ENCODE results near the gene GMCL2. TPM values are rescaled to one million over a fixed set of nuclear protein-coding genes. Genes with fewer than 3 reads are reported as not detected.

The GMCL2 gene
- total RNA-seq, 4 donors from 2014 or later: not detected

GRCh38 chr5:178218827-178219226 is 31.7 kb upstream of the GMCL2 start:
- H3K27me3 ChIP-seq: no peaks in the 10 kb centered on the region
- no peaks in the 10 kb centered on the region for H3K9me3 ChIP-seq
- no peak for DNase-seq
- H3K4me1 ChIP-seq: peaks cover 17 to 41% (median 34%) of the 10 kb centered on the region in 4 donors
- 78 to 92% methylated on average over 3 of the region's 3 CpGs for WGBS, 2 donors (ENCODE audit: low coverage in 1 of 2)
- intact Hi-C loops (cut with DNase I; ENCODE audit: low total_unique reads): loop anchor here (10.0 kb wide), 1 partner anchor 804 kb away; no protein-coding TSS in a partner anchor
- TF ChIP-seq POLR2A (IDR thresholded peaks at IDR 0.05): no peak
- TF ChIP-seq, protein P1, sequence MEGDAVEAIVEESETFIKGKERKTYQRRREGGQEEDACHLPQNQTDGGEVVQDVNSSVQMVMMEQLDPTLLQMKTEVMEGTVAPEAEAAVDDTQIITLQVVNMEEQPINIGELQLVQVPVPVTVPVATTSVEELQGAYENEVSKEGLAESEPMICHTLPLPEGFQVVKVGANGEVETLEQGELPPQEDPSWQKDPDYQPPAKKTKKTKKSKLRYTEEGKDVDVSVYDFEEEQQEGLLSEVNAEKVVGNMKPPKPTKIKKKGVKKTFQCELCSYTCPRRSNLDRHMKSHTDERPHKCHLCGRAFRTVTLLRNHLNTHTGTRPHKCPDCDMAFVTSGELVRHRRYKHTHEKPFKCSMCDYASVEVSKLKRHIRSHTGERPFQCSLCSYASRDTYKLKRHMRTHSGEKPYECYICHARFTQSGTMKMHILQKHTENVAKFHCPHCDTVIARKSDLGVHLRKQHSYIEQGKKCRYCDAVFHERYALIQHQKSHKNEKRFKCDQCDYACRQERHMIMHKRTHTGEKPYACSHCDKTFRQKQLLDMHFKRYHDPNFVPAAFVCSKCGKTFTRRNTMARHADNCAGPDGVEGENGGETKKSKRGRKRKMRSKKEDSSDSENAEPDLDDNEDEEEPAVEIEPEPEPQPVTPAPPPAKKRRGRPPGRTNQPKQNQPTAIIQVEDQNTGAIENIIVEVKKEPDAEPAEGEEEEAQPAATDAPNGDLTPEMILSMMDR (IDR thresholded peaks at IDR 0.05): no peak
- no peak for TF ChIP-seq EP300 (IDR thresholded peaks at IDR 0.05; ENCODE audit: low read depth)
- no peak for TF ChIP-seq POLR2AphosphoS5 (IDR thresholded peaks at IDR 0.05)
- peaks cover 0 to 10% (median 5%) of the 10 kb centered on the region in 4 donors for H3K36me3 ChIP-seq
- H3K4me3 ChIP-seq: no peak overlapping the region
- H3K27ac ChIP-seq: peak overlapping the region in 1 of 4 donors; percentile 15
- in situ Hi-C loops (cut with MboI; ENCODE audit: low pct_ligation_motif_present in 1 of 4, low pct_unique_long_range_greater_than_20kb in 1 of 4, low sequenced_read_pairs in 3 of 4): no loop called here

- peaks cover 17 to 47% (median 39%) of the 10 kb centered on the region in 4 donors for H3K4me1 ChIP-seq
- no peak for TF ChIP-seq EP300 (IDR thresholded peaks at IDR 0.05; ENCODE audit: low read depth)
- TF ChIP-seq, protein P1 (IDR thresholded peaks at IDR 0.05): no peak
- TF ChIP-seq POLR2A (IDR thresholded peaks at IDR 0.05): no peak
- TF ChIP-seq POLR2AphosphoS5 (IDR thresholded peaks at IDR 0.05): no peak
- intact Hi-C loops (cut with DNase I; ENCODE audit: low total_unique reads): loop anchor here (10.0 kb wide), 1 partner anchor 804 kb away; no protein-coding TSS in a partner anchor
- peaks cover 0 to 10% (median 5%) of the 10 kb centered on the region in 4 donors for H3K36me3 ChIP-seq
- in situ Hi-C loops (cut with MboI; ENCODE audit: low pct_ligation_motif_present in 1 of 4, low pct_unique_long_range_greater_than_20kb in 1 of 4, low sequenced_read_pairs in 3 of 4): no loop called here
- H3K27me3 ChIP-seq: no peaks in the 10 kb centered on the region
- no peak overlapping the region for H3K4me3 ChIP-seq
- no peaks in the 10 kb centered on the region for H3K9me3 ChIP-seq
- H3K27ac ChIP-seq: peak overlapping the region in 1 of 4 donors; percentile 15
- WGBS, 2 donors (ENCODE audit: low coverage in 1 of 2): 84 to 90% methylated on average over 5 of the region's 5 CpGs
- DNase-seq: no peak
Measured at GRCh38 chr5:178218237-178218776, 31.1 kb upstream of the GMCL2 start.

GRCh38 chr5:178216779-178217178 is 29.6 kb upstream of the GMCL2 start:
- Histone ChIP-seq H3K4me3 (no peak overlapping the region), H3K27me3 (no peaks in the 10 kb centered on the region), H3K9me3 (no peaks in the 10 kb centered on the region), H3K36me3 (peaks cover 0 to 22% (median 6%) of the 10 kb centered on the region in 4 donors), H3K27ac (peak overlapping the region; percentile 99), H3K4me1 (peaks cover 22 to 60% (median 50%) of the 10 kb centered on the region in 4 donors)
- 49 to 70% methylated on average over 2 to 3 of the region's 3 CpGs for WGBS, 2 donors (ENCODE audit: low coverage in 1 of 2)
- no peak for TF ChIP-seq POLR2AphosphoS5 (IDR thresholded peaks at IDR 0.05)
- TF ChIP-seq EP300 (IDR thresholded peaks at IDR 0.05; ENCODE audit: low read depth): no peak
- TF ChIP-seq, protein P1 (IDR thresholded peaks at IDR 0.05): no peak
- no peak for TF ChIP-seq POLR2A (IDR thresholded peaks at IDR 0.05)
- in situ Hi-C loops (cut with MboI; ENCODE audit: low pct_ligation_motif_present in 1 of 4, low pct_unique_long_range_greater_than_20kb in 1 of 4, low sequenced_read_pairs in 3 of 4) (no loop called here), intact Hi-C loops (cut with DNase I; ENCODE audit: low total_unique reads) (loop anchor here (10.0 kb wide), 1 partner anchor 802 kb away; no protein-coding TSS in a partner anchor)
- DNase-seq: no peak

GRCh38 chr5:178216088-178216534 is 28.9 kb upstream of the GMCL2 start:
- WGBS, 2 donors (ENCODE audit: low coverage in 1 of 2): 40 to 43% methylated on average over 1 to 5 of the region's 5 CpGs

More at GRCh38 chr5:178216088-178216534, 28.9 kb upstream of the GMCL2 start:
- TF ChIP-seq EP300 (IDR thresholded peaks at IDR 0.05; ENCODE audit: low read depth): no peak
- no peak for TF ChIP-seq POLR2AphosphoS5 (IDR thresholded peaks at IDR 0.05)
- no peak for TF ChIP-seq POLR2A (IDR thresholded peaks at IDR 0.05)
- TF ChIP-seq, protein P1 (IDR thresholded peaks at IDR 0.05): no peak
- H3K9me3 ChIP-seq: no peaks in the 10 kb centered on the region
- intact Hi-C loops (cut with DNase I; ENCODE audit: low total_unique reads): loop anchor here (10.0 kb wide), 1 partner anchor 801 kb away; no protein-coding TSS in a partner anchor
- peak; percentile 41 for DNase-seq
- no peak overlapping the region for H3K4me3 ChIP-seq
- in situ Hi-C loops (cut with MboI; ENCODE audit: low pct_ligation_motif_present in 1 of 4, low pct_unique_long_range_greater_than_20kb in 1 of 4, low sequenced_read_pairs in 3 of 4): no loop called here
- peaks cover 0 to 28% (median 12%) of the 10 kb centered on the region in 4 donors for H3K36me3 ChIP-seq
- H3K27me3 ChIP-seq: no peaks in the 10 kb centered on the region
- peak overlapping the region; percentile 99 for H3K27ac ChIP-seq
- H3K4me1 ChIP-seq: peaks cover 22 to 64% (median 52%) of the 10 kb centered on the region in 4 donors

All from transverse colon (tissue), 4 donors.